Liver (tissue), 3 donors: ENCODE results near the gene SWSAP1.

Source experiments
- GABPA ChIP-seq, 2 donors: IDR thresholded peaks in 1 of 2; conservative IDR thresholded peaks in 1 of 2; 2 replicates each; pipeline ENCODE4 v1.6.1; 2016; ENCODE audit warnings: antibody characterized with exemption in 2 of 2, mild to moderate bottlenecking in 1 of 2, moderate library complexity in 1 of 2
- YY1 ChIP-seq: IDR thresholded peaks from 2 replicates; pipeline ENCODE4 v1.6.1; 2016; ENCODE audit warnings: antibody characterized with exemption, mild to moderate bottlenecking
- TF ChIP-seq, protein P1 (sequence below): fragments of 150-350 bp; IDR thresholded peaks from 2 replicates; pipeline ENCODE4 v1.5.1; 2017; ENCODE audit warnings: improper control_type of control experiment, low read depth, low read length; ENCODE audit not compliant: missing input control
- donor health status: healthy.
- donor health status: healthy.

- TF ChIP-seq YY1 (no peak), GABPA (IDR thresholded peaks at IDR 0.05 in 1 of 2, conservative IDR thresholded peaks at IDR 0.05 in 1 of 2) (no peak)
- TF ChIP-seq, protein P1, sequence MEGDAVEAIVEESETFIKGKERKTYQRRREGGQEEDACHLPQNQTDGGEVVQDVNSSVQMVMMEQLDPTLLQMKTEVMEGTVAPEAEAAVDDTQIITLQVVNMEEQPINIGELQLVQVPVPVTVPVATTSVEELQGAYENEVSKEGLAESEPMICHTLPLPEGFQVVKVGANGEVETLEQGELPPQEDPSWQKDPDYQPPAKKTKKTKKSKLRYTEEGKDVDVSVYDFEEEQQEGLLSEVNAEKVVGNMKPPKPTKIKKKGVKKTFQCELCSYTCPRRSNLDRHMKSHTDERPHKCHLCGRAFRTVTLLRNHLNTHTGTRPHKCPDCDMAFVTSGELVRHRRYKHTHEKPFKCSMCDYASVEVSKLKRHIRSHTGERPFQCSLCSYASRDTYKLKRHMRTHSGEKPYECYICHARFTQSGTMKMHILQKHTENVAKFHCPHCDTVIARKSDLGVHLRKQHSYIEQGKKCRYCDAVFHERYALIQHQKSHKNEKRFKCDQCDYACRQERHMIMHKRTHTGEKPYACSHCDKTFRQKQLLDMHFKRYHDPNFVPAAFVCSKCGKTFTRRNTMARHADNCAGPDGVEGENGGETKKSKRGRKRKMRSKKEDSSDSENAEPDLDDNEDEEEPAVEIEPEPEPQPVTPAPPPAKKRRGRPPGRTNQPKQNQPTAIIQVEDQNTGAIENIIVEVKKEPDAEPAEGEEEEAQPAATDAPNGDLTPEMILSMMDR = no peak
Measured at GRCh38 chr19:11356676-11357550, 17.6 kb upstream of the SWSAP1 start.
